K562 (cell line): Measurements from ENCODE around the gene DOCK4. TPM values are rescaled to one million over a fixed set of nuclear protein-coding genes. Genes with fewer than 3 reads are reported as not detected.

Experiments used
- ATAC-seq: fragments of 200-7000 bp; cut with Tn5 transposase; 3 replicates; pipeline ENCODE4 v1.9.1; 2020; ENCODE audit warnings: moderate library complexity
- BruUV-seq: library from RNA; stranded (reverse); fragments of 400-500 nt; replicated peaks from 2 replicates; lab custom pipeline; 2021; lab: Mats Ljungman, UMichigan
- CTCF ChIA-PET: fragments of 300-600 bp; formaldehyde crosslinking; extraction: SDS; loops from one replicate; lab custom pipeline; 2021; ENCODE audit warnings: low intra/inter-chr PET ratio; lab: Yijun Ruan, JAX
- POLR2A ChIA-PET: fragments of 300-600, 350-650 bp; sonication (Branson Sonifier 250); formaldehyde crosslinking; extraction: SDS; loops from one replicate; lab custom pipeline; 2021; ENCODE audit warnings: antibody characterized with exemption, inconsistent platforms; lab: Yijun Ruan, JAX
- DNase-seq, 4 experiments: peaks; one replicate each; pipeline versions ENCODE4 v3.0.0 to v3.0.0-alpha.2; 2011 to 2018; ENCODE audit warnings: low spot score in 3 of 4, mixed read lengths in 3 of 4; ENCODE audit errors: extremely low read depth in 1 of 4
- FAIRE-seq: peaks from 2 replicates; lab custom pipeline; 2011; peaks lifted over from hg19 to GRCh38; lab: Jason Lieb, UNC
- H2AFZ ChIP-seq: 2 replicates; pipeline ENCODE4 v1.6.0; 2011; ENCODE audit warnings: low read depth, low read length, control low read depth, inconsistent platforms
- H3K27ac ChIP-seq: fragments of 200-600 bp; 3 replicates; pipeline ENCODE4 v1.8.0; 2011; ENCODE audit warnings: low read depth, mild to moderate bottlenecking, control low read depth, inconsistent platforms, low read length, moderate library complexity, mixed read lengths; ENCODE audit errors: extremely low read depth
- H3K27me3 ChIP-seq, 2 experiments: fragments of 300-600 bp in 1 of 2; 2 replicates in 1 of 2; 3 replicates in 1 of 2; pipeline versions ENCODE4 v1.6.0 to v1.8.0; 2011; ENCODE audit warnings: inconsistent platforms in 2 of 2, low read length in 2 of 2, mild to moderate bottlenecking in 1 of 2, mixed read lengths in 1 of 2, moderate library complexity in 1 of 2; ENCODE audit not compliant: control insufficient read depth in 2 of 2, insufficient read depth in 2 of 2
- H3K36me3 ChIP-seq: fragments of 300-600 bp; 3 replicates; pipeline ENCODE4 v1.8.0; 2011; ENCODE audit warnings: mild to moderate bottlenecking, low read length, inconsistent platforms; ENCODE audit not compliant: control insufficient read depth, insufficient read depth
- H3K4me1 ChIP-seq, 2 experiments: fragments of 200-600 bp in 1 of 2; replicated peaks in 1 of 2; 2 replicates in 1 of 2; 3 replicates in 1 of 2; pipeline versions ENCODE4 v1.5.1 to v1.8.0; 2011; ENCODE audit warnings: inconsistent platforms in 2 of 2, low read length in 2 of 2, mild to moderate bottlenecking in 1 of 2, mixed read lengths in 1 of 2, moderate library complexity in 1 of 2; ENCODE audit not compliant: control insufficient read depth in 2 of 2, insufficient read depth in 2 of 2
- H3K4me2 ChIP-seq: 2 replicates; pipeline ENCODE4 v1.6.1; 2011; ENCODE audit warnings: low read length, control low read depth, inconsistent platforms, mixed read lengths; ENCODE audit not compliant: insufficient read depth
- H3K4me3 ChIP-seq: fragments of 200-600 bp; sonication (generic), shearing (Covaris generic); 2 replicates; pipeline ENCODE4 v1.5.1; 2016; ENCODE audit warnings: control low read depth, inconsistent platforms
- H3K79me2 ChIP-seq: fragments of 200-600 bp; 3 replicates; pipeline ENCODE4 v1.8.0; 2011; ENCODE audit warnings: low read length, inconsistent platforms; ENCODE audit not compliant: control insufficient read depth, insufficient read depth
- H3K9ac ChIP-seq, 2 experiments: 2 replicates each; pipeline versions ENCODE4 v1.6.0 to v1.6.1; 2011; ENCODE audit warnings: low read depth in 2 of 2, low read length in 2 of 2, control low read depth in 1 of 2, inconsistent platforms in 1 of 2, mild to moderate bottlenecking in 1 of 2, mixed read lengths in 1 of 2; ENCODE audit not compliant: insufficient read depth in 1 of 2
- H3K9me1 ChIP-seq: one replicate; pipeline ENCODE4 v1.6.0; 2011; ENCODE audit warnings: inconsistent platforms, mild to moderate bottlenecking, low read length, moderate library complexity; ENCODE audit not compliant: control insufficient read depth, insufficient read depth
- H3K9me3 ChIP-seq: replicated peaks from 2 replicates; pipeline ENCODE4 v1.5.1; 2011; ENCODE audit warnings: low read depth, low read length, inconsistent platforms; ENCODE audit not compliant: control insufficient read depth, insufficient read depth
- H4K20me1 ChIP-seq: replicated peaks from 2 replicates; pipeline ENCODE4 v1.6.1; 2011; ENCODE audit warnings: low read length, inconsistent platforms, mixed read lengths; ENCODE audit not compliant: control insufficient read depth, insufficient read depth
- TAF7 ChIP-seq: fragments of 450-650 bp; IDR thresholded peaks from 2 replicates; pipeline ENCODE4 v1.6.1; 2016; ENCODE audit warnings: missing genetic modification characterization, missing compliant biosample characterization
- TCFL5 ChIP-seq: fragments of 250-450 bp; sonication (Bioruptor Pico); conservative IDR thresholded peaks from 2 replicates; pipeline ENCODE4 v1.6.1; 2021; ENCODE audit warnings: mild to moderate bottlenecking, moderate library complexity, matching md5 sums
- ZFP36 ChIP-seq: fragments of 150-350 bp; IDR thresholded peaks from 2 replicates; pipeline ENCODE4 v1.6.1; 2018; ENCODE audit warnings: low read length, low read depth; ENCODE audit not compliant: partially characterized antibody
- ZNF282 ChIP-seq: sonication (generic); formaldehyde crosslinking; IDR thresholded peaks from 2 replicates; pipeline ENCODE4 v1.8.1; 2023; ENCODE audit warnings: missing genetic modification reagents
- whole genome bisulfite sequencing: fragments of 100-300 bp; shearing (Covaris generic); methylation state at CpG from one replicate; pipeline ENCODE4 v1.1.6; 2016; ENCODE audit warnings: low coverage, mixed read lengths; ENCODE audit not compliant: insufficient coverage; ENCODE audit errors: missing lambda C conversion rate; 5-methylcytosine and 5-hydroxymethylcytosine counted together
- in situ Hi-C: fragments of 300-500 bp; cut with MboI; formaldehyde crosslinking; loops from 4 replicates; pipeline ENCODE4 v1.15.0; 2018; ENCODE audit warnings: inconsistent platforms, mixed read lengths
- intact Hi-C: fragments of 100-400 bp; cut with micrococcal nuclease; formaldehyde crosslinking; loops from 2 replicates; pipeline ENCODE4 v1.14.2; 2022
- polyA plus RNA-seq, 8 experiments: library from polyadenylated mRNA; depleted of rRNA in 4 of 8; stranded (reverse) in 5 of 8; unstranded in 3 of 8; fragments of >200 nt; fragmentation: Nextera tagmentation in 2 of 8; fragmentation: Illumina TruSeq in 1 of 8; extraction: Ambion mirVana in 2 of 8; extraction: Trizol in 1 of 8; gene quantifications; 2 replicates each; pipeline versions ENCODE4 v1.2.1 to v1.2.3, GENCODE V29; 2011 to 2014; ENCODE audit warnings: inconsistent platforms in 1 of 8, missing spikeins in 1 of 8
- total RNA-seq, 7 experiments: library from RNA; depleted of rRNA in 6 of 7; stranded (reverse); fragments of >200 nt in 6 of 7; fragmentation: Illumina TruSeq in 2 of 7; extraction: Trizol in 2 of 7; gene quantifications; 2 replicates each; pipeline versions ENCODE4 v1.2.1 to v1.2.3, GENCODE V29; 2011 to 2021; ENCODE audit warnings: low replicate concordance in 1 of 7
- TF ChIP-seq, protein P1 (sequence below), 3 experiments: fragments of 200-800 bp in 1 of 3; sonication (Bioruptor generic) in 1 of 3; sonication (generic) in 1 of 3; formaldehyde crosslinking in 1 of 3; IDR thresholded peaks; 2 replicates each; pipeline versions ENCODE4 v1.6.1 to v1.8.0; 2016 to 2022; ENCODE audit warnings: mild to moderate bottlenecking in 2 of 3, missing compliant biosample characterization in 2 of 3, missing genetic modification characterization in 2 of 3, missing genetic modification reagents in 1 of 3

DOCK4 gene
- total and polyA plus RNA-seq, 9 of the 15 experiments (the other 6 are each of a cell fraction or from before 2014, with no cell fraction given) = 0.42 to 5.7 (median 2.3) TPM

GRCh38 chr7:111825046-111825445 is 381.2 kb downstream of the DOCK4 start:
- Histone ChIP-seq H3K4me3 (no peak overlapping the region), H3K9me3 (no peaks in the 10 kb centered on the region), H3K9ac (no peak overlapping the region), H4K20me1 (no peaks in the 10 kb centered on the region), H3K9me1 (no peaks in the 10 kb centered on the region), H3K4me2 (no peak overlapping the region), H3K79me2 (no peaks in the 10 kb centered on the region), H3K36me3 (no peaks in the 10 kb centered on the region), H3K27ac (no peak overlapping the region), H3K4me1 (no peaks in the 10 kb centered on the region), H3K27me3 (no peaks in the 10 kb centered on the region), H2AFZ (no peak overlapping the region)
- WGBS = 0% methylated on average over 2 of the region's 2 CpGs
- CTCF ChIA-PET = no interaction called here
- in situ Hi-C loops = no loop called here
- POLR2A ChIA-PET = no interaction called here
- FAIRE-seq (no peak), ATAC-seq (no peak), DNase-seq (no peak)
- BruUV-seq = no TSS peak
- intact Hi-C loops = no loop called here
- TF ChIP-seq TAF7 (tag) = no peak

GRCh38 chr7:111823826-111824225 is 382.4 kb downstream of the DOCK4 start:
- Histone ChIP-seq H3K4me3 (no peak overlapping the region), H3K4me1 (no peaks in the 10 kb centered on the region)
- BruUV-seq = no TSS peak
- 2% methylated on average over 4 of the region's 4 CpGs for WGBS
- in situ Hi-C loops = no loop called here
- TF ChIP-seq TCFL5 (CRISPR knock-in tag) (no peak), ZNF282 (CRISPR knock-in tag) (no peak), ZFP36 (no peak)
- TF ChIP-seq, protein P1, sequence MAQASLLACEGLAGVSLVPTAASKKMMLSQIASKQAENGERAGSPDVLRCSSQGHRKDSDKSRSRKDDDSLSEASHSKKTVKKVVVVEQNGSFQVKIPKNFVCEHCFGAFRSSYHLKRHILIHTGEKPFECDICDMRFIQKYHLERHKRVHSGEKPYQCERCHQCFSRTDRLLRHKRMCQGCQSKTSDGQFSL (CRISPR knock-in tag; IDR thresholded peaks at IDR 0.05) = no peak
- TF ChIP-seq, protein P1 (tag; IDR thresholded peaks at IDR 0.05) = no peak
- TF ChIP-seq, all 486 proteins: peak for 0
- no peaks in the 10 kb centered on the region for H3K9me3 ChIP-seq
- intact Hi-C loops = no loop called here
- no peak overlapping the region for H3K9ac ChIP-seq
- no peak for DNase-seq
- ATAC-seq = no peak
- FAIRE-seq = no peak
- H3K27ac ChIP-seq = no peak overlapping the region
- ChIA-PET POLR2A (interaction anchor here (0.8 to 0.9 kb wide), 2 partner anchors 10 to 29 kb away, joined by 3 read pairs; no protein-coding TSS in a partner anchor), CTCF (no interaction called here)
- H4K20me1 ChIP-seq = no peaks in the 10 kb centered on the region
- no peak overlapping the region for H3K4me2 ChIP-seq
- no peaks in the 10 kb centered on the region for H3K27me3 ChIP-seq
- H3K79me2 ChIP-seq = no peaks in the 10 kb centered on the region
- no peaks in the 10 kb centered on the region for H3K9me1 ChIP-seq
- no peaks in the 10 kb centered on the region for H3K36me3 ChIP-seq
- no peak overlapping the region for H2AFZ ChIP-seq
